Measurements from ENCODE around the gene AZIN2.
"Not testable (repeated sequence)": the region's sequence is repeated elsewhere in the genome, so short reads cannot be mapped to it uniquely, and the experiment has no call there.

Gene AZIN2

DNA sequence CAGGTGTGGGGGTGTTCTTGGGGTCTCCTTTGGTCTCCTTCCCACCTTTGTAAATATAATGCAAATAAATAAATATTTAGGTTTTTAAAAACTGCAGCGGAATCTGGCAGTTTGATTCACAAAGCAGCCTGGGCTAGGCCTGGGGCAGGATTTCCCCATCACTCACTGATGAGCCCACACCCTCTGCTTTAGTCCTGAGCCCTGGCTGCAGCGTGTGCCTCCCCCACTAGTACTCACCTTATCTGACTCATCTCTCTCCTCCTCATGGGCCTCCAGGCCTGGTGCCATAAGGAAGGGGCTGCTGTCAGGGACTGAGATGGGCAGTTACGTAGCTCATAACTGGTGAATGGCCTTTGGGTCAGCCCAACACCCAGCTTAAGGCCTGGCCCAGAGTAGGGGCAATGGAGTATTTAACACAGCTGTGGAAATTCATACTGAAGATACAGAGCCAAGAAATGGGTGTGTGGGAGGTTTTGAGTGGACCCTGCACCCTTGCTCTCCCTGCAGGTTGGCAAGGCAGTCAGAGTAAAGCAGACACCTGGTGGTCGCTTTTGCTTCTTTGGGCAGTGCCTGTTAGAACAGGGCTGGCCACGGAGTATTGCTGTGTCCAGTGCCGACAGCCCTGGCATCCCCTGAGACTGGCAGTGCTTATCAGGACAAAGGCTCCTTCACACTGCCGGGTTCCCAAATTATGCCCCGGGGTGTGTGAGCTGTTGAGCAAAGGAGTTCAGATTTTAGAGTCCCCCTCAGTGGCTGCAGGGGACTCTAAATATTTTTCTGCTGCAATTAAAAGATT is 39.7 kb downstream of the AZIN2 start:
- peaks cover 7% of the 10 kb centered on the region for H3K4me1 ChIP-seq (ENCODE audit: insufficient read depth, poor library complexity, severe bottlenecking)
- peaks cover 4% of the 10 kb centered on the region for H3K36me3 ChIP-seq (ENCODE audit: low read depth)
- DNase-seq (ENCODE audit: low spot score): no peak
- H3K4me3 ChIP-seq (ENCODE audit: severe bottlenecking): no peak overlapping the region
- H3K9me3 ChIP-seq (ENCODE audit: severe bottlenecking): no peaks in the 10 kb centered on the region
- H3K27me3 ChIP-seq (ENCODE audit: insufficient read depth, poor library complexity, severe bottlenecking): no peaks in the 10 kb centered on the region
- TF ChIP-seq, protein P1, sequence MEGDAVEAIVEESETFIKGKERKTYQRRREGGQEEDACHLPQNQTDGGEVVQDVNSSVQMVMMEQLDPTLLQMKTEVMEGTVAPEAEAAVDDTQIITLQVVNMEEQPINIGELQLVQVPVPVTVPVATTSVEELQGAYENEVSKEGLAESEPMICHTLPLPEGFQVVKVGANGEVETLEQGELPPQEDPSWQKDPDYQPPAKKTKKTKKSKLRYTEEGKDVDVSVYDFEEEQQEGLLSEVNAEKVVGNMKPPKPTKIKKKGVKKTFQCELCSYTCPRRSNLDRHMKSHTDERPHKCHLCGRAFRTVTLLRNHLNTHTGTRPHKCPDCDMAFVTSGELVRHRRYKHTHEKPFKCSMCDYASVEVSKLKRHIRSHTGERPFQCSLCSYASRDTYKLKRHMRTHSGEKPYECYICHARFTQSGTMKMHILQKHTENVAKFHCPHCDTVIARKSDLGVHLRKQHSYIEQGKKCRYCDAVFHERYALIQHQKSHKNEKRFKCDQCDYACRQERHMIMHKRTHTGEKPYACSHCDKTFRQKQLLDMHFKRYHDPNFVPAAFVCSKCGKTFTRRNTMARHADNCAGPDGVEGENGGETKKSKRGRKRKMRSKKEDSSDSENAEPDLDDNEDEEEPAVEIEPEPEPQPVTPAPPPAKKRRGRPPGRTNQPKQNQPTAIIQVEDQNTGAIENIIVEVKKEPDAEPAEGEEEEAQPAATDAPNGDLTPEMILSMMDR (IDR thresholded peaks at IDR 0.05; ENCODE audit: poor library complexity, severe bottlenecking): no peak
- no peak overlapping the region for H3K27ac ChIP-seq (ENCODE audit: poor library complexity, severe bottlenecking)
- peak; percentile 97 for ATAC-seq (ENCODE audit: low read depth)

DNA sequence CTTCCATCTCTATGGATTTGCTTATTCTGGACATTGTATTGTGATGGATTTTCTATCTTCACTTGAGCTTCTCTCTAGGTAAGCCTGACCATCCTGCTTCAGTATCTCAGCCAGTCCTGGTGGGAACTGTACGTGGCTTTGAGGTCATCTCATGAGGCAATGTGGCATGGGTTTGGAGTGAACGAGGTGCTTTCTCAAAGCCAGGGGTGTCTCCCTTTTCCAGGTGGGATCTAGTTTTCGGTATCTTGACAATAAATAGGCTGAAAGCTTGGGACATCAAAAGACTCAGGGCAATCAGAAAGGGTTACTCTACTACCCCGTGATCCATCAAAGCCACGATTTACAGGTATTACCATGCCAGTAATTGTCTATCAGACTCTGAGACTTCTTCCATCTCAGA is 40.8 kb downstream of the AZIN2 start:
- no peak for ATAC-seq (ENCODE audit: low read depth)
- no peaks in the 10 kb centered on the region for H3K9me3 ChIP-seq (ENCODE audit: severe bottlenecking)
- TF ChIP-seq, protein P1 (IDR thresholded peaks at IDR 0.05; ENCODE audit: poor library complexity, severe bottlenecking): no peak
- H3K27me3 ChIP-seq (ENCODE audit: insufficient read depth, poor library complexity, severe bottlenecking): no peaks in the 10 kb centered on the region
- peaks cover 7% of the 10 kb centered on the region for H3K4me1 ChIP-seq (ENCODE audit: insufficient read depth, poor library complexity, severe bottlenecking)
- H3K36me3 ChIP-seq (ENCODE audit: low read depth): peaks cover 4% of the 10 kb centered on the region
- DNase-seq (ENCODE audit: low spot score): no peak
- no peak overlapping the region for H3K27ac ChIP-seq (ENCODE audit: poor library complexity, severe bottlenecking)
- no peak overlapping the region for H3K4me3 ChIP-seq (ENCODE audit: severe bottlenecking)

- Histone ChIP-seq H3K9me3 (ENCODE audit: severe bottlenecking) (no peaks in the 10 kb centered on the region), H3K27ac (ENCODE audit: poor library complexity, severe bottlenecking) (no peak overlapping the region), H3K4me3 (ENCODE audit: severe bottlenecking) (no peak overlapping the region), H3K4me1 (ENCODE audit: insufficient read depth, poor library complexity, severe bottlenecking) (peaks cover 7% of the 10 kb centered on the region), H3K36me3 (ENCODE audit: low read depth) (peaks cover 4% of the 10 kb centered on the region), H3K27me3 (ENCODE audit: insufficient read depth, poor library complexity, severe bottlenecking) (no peaks in the 10 kb centered on the region)
- DNase-seq (ENCODE audit: low spot score) (no peak), ATAC-seq (ENCODE audit: low read depth) (no peak)
- TF ChIP-seq, protein P1 (IDR thresholded peaks at IDR 0.05; ENCODE audit: poor library complexity, severe bottlenecking): no peak
These were observed 41.7 kb downstream of the AZIN2 start for GRCh38 chr1:33122483-33123178.

DNA sequence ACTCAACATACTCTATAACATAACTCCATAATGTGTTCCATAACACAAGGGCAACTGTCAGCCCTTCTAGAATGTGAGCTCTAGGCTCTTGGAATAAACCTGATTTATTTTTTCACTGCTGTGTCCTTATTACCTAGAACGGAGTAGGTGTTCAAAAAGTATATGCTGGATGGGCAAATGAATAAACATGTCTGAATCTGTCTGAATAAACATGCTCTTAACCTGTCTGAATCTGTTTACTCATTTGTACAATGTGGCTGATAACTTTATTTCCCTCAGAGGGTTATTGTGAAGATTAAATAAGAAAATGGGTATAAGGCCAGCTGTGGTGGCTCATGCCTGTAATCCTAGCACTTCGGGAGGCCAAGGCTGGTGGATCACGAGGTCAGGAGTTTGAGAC is 42.3 kb downstream of the AZIN2 start:
- no peak overlapping the region for H3K27ac ChIP-seq (ENCODE audit: poor library complexity, severe bottlenecking)
- ATAC-seq (ENCODE audit: low read depth) (no peak), DNase-seq (ENCODE audit: low spot score) (no peak)
- no peaks in the 10 kb centered on the region for H3K27me3 ChIP-seq (ENCODE audit: insufficient read depth, poor library complexity, severe bottlenecking)
- H3K4me1 ChIP-seq (ENCODE audit: insufficient read depth, poor library complexity, severe bottlenecking): peaks cover 9% of the 10 kb centered on the region
- peaks cover 4% of the 10 kb centered on the region for H3K36me3 ChIP-seq (ENCODE audit: low read depth)
- no peak overlapping the region for H3K4me3 ChIP-seq (ENCODE audit: severe bottlenecking)
- H3K9me3 ChIP-seq (ENCODE audit: severe bottlenecking): no peaks in the 10 kb centered on the region
- TF ChIP-seq, protein P1 (IDR thresholded peaks at IDR 0.05; ENCODE audit: poor library complexity, severe bottlenecking): no peak

DNA sequence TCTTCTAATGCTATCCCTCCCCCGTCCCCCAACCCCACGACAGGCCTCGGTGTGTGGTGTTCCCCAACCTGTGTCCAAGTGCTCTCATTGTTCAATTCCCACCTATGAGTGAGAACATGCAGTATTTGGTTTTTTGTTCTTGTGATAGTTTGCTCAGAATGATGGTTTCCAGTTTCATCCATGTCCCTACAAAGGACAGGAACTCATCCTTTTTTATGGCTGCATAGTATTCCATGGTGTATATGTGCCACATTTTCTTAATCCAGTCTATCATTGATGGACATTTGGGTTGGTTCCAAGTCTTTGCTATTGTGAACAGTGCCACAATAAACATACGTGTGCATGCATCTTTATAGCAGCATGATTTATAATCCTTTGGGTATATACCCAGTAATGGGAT is 43.7 kb downstream of the AZIN2 start:
- ATAC-seq (ENCODE audit: low read depth); H3K27me3 ChIP-seq (ENCODE audit: insufficient read depth, poor library complexity, severe bottlenecking); H3K27ac ChIP-seq (ENCODE audit: poor library complexity, severe bottlenecking); H3K36me3 ChIP-seq (ENCODE audit: low read depth); H3K4me3 ChIP-seq (ENCODE audit: severe bottlenecking); H3K9me3 ChIP-seq (ENCODE audit: severe bottlenecking); DNase-seq (ENCODE audit: low spot score): not testable (repeated sequence)
- H3K4me1 ChIP-seq (ENCODE audit: insufficient read depth, poor library complexity, severe bottlenecking): peaks cover 14% of the 10 kb centered on the region

All from RWPE2 (cell line).